ENCODE results near the gene FAM24B. TPM values are rescaled to one million over a fixed set of nuclear protein-coding genes. Genes with fewer than 3 reads are reported as not detected.

The FAM24B gene
- total RNA-seq, 1 experiment from 2014 or later: 34.9 TPM

DNA sequence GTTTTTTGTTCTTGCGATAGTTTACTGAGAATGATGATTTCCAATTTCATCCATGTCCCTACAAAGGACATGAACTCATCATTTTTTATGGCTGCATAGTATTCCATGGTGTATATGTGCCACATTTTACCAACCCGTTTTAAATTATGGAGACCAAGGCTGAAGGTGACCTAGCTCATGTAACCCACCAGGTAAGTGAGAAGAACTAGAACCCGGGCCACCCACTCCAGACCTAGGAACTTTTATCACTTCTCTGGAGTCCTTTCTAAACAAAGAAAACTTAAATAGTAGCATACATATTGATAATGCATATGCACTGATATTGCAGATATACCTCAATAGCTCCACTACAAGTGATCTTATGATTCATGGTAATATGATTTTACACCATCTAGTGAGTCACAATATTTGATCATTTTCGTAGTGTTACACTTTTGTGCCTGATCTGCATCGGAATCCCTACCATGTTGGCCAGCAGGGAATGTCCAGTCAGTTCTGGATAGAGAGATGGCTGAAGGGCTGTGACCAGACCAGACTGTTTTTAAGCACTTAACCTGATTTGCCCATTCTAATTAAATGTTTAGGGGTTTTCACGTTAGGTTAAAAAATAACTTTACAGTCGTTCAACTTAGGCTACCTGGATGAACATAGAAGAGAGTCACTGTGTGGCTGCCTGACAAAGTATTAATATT lies 49.0 kb downstream of the FAM24B start:
- DNase-seq (ENCODE audit: extremely low read depth, low read depth): no peak

DNA sequence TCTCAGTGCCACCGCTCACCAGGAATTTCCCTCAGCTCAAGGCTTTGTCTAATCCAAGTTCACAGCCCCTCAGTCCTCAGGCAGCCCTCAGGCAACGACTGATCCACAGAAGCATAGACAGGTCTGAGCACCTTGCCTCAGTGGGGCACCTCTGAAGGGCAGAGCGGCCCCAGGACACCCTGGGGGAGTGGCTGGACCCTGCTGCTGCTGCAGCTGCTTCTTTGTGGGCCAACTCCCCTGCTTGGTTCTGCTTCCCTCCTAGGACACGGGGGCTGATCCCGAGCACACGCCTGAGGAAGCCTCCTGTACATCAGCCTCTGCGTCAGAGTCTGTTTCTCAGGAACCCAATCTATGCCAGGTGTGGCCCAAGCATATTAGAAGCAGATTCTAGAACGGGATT lies 49.9 kb downstream of the FAM24B start:
- DNase-seq (ENCODE audit: extremely low read depth, low read depth): no peak

DNA sequence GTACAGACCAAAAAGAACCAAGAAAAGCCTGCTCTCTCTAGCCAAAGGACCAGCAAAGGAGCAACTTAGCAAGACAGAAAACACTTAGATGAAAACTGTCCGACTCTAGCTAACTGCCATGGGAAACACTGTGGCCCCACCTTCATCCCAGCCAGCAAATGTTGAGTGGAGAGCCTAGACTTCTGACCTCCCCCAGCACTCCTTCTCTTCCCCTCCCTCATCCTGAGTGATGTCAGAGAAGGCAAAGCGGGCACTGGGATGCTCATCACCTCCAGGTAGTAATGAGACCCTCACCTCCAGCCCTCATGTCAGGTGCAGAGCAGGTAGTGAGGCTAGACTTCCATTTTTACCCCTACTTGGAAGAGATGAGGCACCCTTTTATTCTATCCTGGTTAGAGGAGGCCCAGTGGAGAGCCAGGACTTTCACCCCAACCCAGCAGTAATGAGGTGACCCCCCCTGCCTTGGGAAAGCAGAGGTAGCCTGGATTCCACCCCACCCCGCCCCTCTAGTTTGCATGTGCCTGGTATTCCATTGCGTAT lies 50.6 kb downstream of the FAM24B start:
- no peak for DNase-seq (ENCODE audit: extremely low read depth, low read depth)

DNA sequence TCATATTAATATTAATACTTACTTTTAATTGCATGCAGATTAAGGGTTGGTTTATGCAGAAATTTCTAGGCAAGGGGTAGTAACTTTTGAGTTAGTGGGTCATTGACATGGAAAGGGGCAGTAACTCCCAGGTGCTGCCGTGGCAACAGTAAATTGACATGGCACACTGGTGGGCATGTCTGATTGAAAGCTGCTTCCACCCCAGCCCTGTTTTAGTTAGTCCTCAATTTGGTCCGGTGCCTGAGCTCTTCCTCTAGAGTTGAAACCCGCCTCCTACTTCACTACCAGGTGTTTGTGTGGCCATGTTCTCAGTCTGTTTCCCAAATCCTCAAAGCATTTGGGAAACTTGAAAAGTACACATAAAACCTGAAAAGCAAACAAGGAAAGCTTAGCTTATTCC lies 52.1 kb downstream of the FAM24B start:
- no peak for DNase-seq (ENCODE audit: extremely low read depth, low read depth)

DNA sequence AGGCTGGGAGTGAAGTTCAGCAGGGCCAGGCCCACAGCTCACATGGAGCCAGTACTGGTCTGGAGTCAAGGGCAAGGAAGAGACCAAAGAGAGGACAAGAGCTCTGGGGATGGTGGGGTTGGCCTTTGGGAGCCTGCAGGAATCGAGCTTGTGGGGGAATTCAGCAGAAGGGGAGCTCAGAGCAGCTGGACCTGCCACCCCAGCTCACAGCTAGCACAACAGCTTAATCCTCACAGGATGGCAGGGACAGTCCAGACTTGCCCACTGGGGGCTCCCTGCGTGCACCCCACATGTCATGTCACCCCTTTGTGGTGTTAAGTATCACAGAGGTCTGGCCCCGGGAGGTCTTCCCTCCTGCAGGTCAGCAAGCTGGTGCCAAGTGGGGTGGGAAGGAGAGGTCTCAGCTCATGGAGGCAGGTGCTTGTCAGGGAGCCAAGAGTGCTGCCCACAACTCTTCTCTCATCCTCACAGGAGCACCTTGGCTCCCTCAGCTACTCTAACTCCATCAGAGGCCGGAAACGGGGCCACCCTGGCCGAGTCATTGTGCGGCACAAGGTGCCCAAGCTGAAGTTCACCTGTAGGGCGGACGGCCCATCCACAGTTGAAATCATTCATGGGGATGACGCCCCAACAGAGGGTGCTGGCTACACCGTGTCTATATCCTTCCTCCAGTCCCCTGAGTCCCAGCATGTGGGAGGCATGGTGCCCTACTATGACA lies 56.2 kb downstream of the FAM24B start:
- no peak for DNase-seq (ENCODE audit: extremely low read depth, low read depth)

DNA sequence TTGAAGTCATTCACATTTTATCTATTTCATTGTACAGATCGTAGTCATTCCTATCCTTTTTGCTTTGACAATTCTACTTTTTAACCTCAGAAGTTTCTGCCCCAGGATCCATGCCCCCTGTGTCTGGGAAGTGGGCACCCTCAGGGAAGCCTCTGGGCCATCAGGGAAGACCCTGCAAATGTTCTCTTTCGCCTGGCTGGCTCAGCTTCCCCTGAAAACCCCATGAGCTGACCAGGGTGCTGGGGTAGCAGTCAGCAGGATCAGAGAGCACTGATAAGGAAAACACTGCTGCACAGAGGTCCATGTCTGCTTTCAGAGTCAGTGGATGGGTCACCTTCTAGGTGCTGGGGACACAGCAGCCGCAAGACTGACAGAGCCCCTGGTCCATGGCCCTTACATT lies 57.6 kb downstream of the FAM24B start:
- DNase-seq (ENCODE audit: extremely low read depth, low read depth): no peak

DNA sequence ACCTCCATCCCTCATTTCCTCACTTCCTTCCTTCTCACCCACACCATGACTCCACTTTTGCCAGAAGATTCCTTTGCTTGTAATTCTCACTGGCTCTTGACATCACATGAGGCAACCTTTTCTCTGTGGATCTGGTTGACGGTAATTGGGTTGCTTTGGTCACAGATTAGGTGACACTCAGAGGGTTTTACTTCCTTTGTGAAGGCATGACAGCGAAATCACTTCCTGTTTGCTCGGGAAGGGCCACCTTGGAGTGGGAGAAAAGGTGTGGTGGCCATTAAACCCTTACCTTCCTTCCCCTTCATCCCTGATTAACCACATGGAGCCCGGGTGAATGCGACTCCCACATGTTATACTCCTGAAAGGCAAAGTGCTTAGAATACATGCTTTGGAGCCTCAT lies 63.9 kb downstream of the FAM24B start:
- no peak for DNase-seq (ENCODE audit: extremely low read depth, low read depth)

DNA sequence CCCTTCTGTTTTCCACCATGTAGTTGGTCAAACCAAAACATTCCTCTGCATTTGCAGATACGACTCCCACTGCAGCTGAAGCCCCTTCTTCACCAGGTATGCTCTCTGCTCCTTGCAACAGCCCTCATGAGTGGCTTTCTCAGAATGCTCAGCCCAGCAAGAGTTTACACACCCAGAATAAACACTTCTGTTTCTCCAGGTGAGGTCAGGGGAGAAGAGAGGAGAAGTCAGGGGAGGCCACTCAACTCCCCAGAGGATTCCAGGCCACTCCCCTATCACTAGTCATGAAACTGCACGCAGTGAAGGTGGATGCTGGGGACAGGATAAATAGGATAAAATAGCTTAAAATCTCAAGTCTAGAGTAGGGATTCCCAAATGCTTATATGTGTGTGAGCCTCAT lies 64.9 kb downstream of the FAM24B start:
- DNase-seq (ENCODE audit: extremely low read depth, low read depth): no peak

DNA sequence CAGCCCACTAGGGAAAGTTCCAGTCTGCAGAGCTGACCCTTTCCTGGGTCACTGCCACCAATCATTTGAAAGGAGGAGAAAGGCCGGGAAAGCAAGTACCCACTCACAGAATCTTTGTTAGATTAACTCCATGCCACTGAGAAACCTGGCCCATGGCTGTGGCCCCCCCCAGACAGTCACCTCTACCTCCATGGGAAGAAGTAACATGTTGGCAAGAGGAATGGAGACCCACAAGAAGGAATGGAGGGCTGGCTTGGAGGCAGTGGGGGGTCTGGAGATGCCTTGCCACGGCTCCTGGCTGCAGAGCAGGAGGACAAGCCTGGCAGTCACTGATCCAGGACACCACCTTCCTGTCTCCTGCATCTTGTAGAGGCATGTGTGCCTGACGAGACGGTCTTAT lies 66.6 kb downstream of the FAM24B start:
- DNase-seq (ENCODE audit: extremely low read depth, low read depth): no peak

DNA sequence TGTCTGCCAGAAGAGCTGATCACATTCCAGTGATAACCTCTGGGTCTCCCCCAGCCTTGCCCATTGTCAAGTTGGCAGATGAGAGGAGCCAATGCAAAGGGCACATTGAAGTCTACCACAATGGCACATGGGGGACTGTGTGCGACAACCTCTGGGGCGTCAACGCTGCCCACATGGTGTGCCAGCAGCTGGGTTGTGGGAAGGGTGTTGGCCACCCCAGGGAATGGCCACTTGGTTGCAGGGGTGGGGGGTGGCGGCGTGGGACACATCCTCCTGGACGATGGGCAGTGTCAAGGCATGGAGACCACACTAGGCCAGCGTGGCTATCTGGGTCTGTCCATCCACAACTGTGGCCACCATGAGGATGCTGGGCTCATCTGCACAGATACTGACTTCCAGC lies 77.1 kb downstream of the FAM24B start:
- no peak for DNase-seq (ENCODE audit: extremely low read depth, low read depth)

Other genes with a start within 250 kb of the FAM24B start
- gene C10orf120, start 179.7 kb downstream of the FAM24B start, total RNA-seq (2014; rRNA removed; shearing (Covaris generic)): not detected in 2 replicates
- 1.6 and 2.2 TPM in 2 replicates for gene CUZD1, start 33.7 kb downstream of the FAM24B start, total RNA-seq (2014; rRNA removed; shearing (Covaris generic))
- gene FAM24A, start 31.0 kb upstream of the FAM24B start, total RNA-seq (2014; rRNA removed; shearing (Covaris generic)): not detected in 2 replicates
- 13.5 and 14.6 TPM in 2 replicates for gene C10orf88, start 74.6 kb upstream of the FAM24B start, total RNA-seq (2014; rRNA removed; shearing (Covaris generic))
- 5.6 and 9.5 TPM in 2 replicates for gene PSTK, start 100.8 kb upstream of the FAM24B start, total RNA-seq (2014; rRNA removed; shearing (Covaris generic))
- 4.0 and 5.6 TPM in 2 replicates for gene IKZF5, start 129.2 kb upstream of the FAM24B start, total RNA-seq (2014; rRNA removed; shearing (Covaris generic))
- 11.0 and 11.3 TPM in 2 replicates for gene ACADSB, start 129.4 kb upstream of the FAM24B start, total RNA-seq (2014; rRNA removed; shearing (Covaris generic))

All from NCI-H460 (cell line).